ENCODE data around the gene NELL2.

Gene NELL2

GRCh38 chr12:44603701-44604100 lies 272.4 kb downstream of the NELL2 start:
- no peak for DNase-seq (ENCODE audit: low spot score)

- no peak for DNase-seq (ENCODE audit: low spot score)
Observed at GRCh38 chr12:44592626-44593025, 283.5 kb downstream of the NELL2 start.

DNA sequence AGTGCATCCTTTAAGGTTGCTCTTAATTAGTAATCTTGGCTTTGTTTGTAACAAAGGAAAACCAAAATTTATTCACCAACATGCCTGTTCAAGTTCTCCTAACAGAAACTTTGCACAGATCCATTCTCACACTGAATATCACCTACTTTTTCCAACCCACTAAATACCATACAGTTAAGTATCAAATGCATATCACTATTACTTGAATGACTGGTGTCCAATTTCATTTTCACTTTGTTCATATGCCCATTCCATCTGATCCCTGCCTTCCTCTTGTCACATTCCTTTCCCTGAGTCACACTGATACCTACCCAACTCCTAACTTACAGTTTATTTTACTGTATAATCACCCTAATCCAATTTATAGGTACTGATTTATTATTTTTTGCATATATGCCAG lies 286.4 kb downstream of the NELL2 start:
- DNase-seq (ENCODE audit: low spot score): no peak

DNA sequence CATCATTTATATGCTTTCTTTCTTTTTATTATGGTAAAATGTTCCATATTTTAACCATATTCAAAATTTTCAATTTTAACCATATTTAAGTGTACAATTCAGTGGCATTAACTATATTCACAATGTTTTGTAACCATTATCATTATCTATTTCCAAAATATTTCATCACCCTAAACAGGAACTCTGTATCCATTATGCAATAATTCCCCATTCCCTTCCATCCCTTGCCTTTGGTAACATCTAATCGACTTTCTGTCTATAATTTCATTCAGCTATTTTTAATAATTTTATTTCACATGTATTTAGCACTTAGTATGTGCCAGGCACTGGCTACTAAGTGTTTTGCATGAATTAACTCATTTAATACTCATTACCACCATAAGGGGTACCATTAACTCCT lies 287.5 kb downstream of the NELL2 start:
- DNase-seq (ENCODE audit: low spot score): no peak

DNA sequence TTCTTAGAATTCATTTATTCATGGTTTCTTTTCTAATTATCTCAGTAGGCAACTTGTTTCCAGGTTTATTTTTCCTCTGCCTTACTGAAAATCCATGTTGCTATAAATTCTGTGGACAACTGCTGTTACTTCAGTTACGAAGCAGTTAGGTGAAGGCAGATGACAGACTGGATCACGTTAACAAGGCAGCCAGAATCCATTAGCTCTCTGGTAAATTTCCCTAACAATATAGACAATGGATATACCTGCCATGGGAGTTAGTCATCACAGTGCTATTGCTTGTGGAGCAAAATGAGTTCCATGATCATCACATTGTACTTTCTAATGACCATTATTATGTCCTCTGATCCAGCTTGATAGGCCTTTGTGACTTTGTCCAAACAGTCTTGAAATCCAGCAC lies 291.5 kb downstream of the NELL2 start:
- no peak for DNase-seq (ENCODE audit: low spot score)

- DNase-seq (ENCODE audit: low spot score): no peak
Observed at GRCh38 chr12:44582521-44582920, 293.6 kb downstream of the NELL2 start.

DNA sequence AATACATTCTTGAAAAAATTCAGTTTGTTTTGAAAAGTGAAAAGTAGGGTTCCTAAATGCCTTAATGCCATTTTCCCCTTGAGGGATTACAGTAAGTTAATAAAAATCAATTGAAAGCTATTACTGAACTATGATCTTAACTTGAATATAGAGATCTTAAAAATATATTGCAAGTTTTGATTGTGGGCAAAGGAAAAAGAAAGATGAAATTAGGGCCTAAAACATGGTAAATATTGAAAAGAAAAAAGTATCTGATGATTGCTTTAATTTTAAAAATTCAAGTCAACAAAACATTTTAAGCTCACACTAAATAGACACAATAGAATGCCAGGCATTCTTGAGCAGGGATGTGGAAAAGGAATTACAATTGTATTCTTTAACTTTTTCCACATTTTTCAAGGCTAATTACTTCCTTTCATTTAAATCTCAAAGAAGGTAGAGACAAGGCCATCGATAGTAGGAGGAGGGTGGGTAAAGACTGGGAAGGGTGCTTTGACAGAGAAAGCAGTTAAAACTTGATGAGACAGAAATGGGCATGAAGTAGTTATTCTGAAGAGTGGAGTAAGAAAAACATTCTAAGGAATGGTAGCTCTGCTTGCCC lies 294.4 kb downstream of the NELL2 start:
- DNase-seq (ENCODE audit: low spot score): no peak

DNA sequence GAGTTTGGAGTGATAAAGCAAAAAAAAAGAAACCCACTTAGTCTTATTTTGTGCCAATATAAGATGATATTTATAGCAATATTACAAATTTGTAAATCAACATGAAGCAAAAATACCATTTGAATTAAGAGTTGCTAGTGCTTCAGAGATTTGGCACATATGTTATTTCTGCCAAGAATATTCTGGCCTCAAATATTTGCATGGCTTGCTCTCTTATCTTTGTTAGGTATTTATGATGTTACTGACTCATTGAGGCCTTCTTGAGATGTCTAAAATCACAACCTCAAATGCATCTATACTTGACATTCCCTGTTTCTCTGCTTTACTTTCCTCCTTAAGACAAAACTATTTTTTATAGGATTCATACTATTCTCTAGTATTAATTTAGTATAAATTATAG lies 301.5 kb downstream of the NELL2 start:
- no peak for DNase-seq (ENCODE audit: low spot score)

DNA sequence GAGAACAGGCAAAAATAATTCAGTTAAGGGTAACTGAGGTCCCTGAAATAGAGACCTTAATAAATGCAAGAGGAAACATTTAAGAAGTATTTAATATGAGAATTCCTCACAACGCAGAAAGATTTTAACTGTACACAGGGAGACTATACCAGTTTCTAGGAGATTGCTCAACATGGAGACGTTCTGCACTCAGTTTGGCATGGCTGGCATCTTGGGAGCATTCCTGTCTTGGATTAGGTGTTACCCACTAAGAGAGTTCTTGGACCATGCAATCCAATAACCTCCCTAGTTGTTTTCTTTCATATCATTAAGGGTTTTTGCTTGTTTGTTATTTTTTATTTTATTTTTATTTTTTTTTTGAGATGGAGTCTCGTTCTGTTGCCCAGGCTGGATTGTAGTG lies 302.4 kb downstream of the NELL2 start:
- no peak for DNase-seq (ENCODE audit: low spot score)

DNA sequence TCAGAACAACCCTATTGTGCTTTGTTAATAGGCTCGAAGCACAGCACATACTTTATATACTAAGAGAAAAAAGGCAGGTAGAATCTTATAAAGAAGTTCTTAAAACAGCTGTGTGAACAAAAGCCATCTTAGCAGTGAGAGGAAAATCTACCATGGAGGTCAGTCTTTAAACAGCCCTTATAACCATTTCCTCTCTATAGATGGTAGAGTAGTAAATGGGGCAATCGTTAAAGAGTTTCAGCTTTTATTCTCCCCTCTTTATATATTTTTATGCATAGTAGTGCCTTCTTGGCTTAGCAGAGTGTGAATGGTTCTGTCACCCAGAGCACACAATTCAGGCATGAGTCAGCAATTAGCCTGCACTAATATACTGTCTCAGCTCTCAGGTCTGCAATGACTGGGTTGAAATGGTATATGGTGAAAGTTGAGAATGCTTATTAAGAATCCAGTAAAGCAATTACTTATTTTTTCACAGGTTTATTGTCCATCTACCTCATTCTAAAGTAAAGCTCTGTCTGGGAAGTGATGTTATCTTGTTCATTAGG lies 305.0 kb downstream of the NELL2 start:
- DNase-seq (ENCODE audit: low spot score): no peak

DNA sequence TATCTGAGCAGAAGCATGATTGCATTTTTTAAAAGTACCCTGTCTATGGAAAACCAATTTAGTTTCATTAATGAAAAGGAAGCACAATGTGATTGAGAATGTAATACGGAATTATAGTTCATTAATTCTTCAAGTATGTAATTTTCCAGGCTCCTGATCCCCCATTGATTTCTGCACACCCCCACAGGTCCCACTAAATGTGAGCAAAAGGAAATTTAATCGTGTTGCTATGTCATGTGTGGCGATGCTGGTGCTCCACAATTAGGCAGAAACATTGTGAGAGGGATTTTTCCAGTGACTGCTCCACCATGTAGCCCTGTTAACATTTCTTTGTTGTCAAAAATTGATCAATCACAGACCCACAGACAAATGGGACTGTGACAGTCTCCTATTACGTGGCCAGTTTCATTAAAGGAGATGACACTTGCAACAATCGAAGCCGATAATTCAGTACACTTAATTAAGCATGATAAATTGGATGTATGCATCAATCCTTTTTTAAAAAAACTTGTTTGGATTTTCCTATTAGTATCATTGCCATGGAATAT lies 306.0 kb downstream of the NELL2 start:
- no peak for DNase-seq (ENCODE audit: low spot score)

DNA sequence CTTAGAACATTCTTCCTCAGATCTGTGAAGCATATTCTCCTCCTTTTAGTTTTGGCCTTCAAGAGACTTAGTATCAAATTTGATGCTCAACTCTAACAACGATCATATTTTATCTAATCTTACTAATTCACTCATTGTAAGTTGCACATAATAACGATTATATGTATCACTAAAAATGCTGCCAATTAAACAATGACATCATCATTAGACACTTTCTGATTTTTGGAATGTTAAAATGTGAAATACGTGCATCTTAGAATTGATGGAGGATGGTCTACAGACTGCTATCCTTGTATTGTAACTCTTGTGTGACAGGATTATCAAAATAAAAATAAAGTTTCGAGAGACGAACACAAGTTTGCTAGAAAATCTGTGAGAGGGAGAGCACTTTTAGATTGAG lies 311.0 kb downstream of the NELL2 start:
- no peak for DNase-seq (ENCODE audit: low spot score)

GRCh38 chr12:44563486-44563885 lies 312.6 kb downstream of the NELL2 start:
- DNase-seq (ENCODE audit: low spot score): no peak

- DNase-seq (ENCODE audit: low spot score): no peak
Observed at GRCh38 chr12:44558340-44559100, 317.6 kb downstream of the NELL2 start.

- no peak for DNase-seq (ENCODE audit: low spot score)
Observed at GRCh38 chr12:44555454-44555853, 320.7 kb downstream of the NELL2 start.

DNA sequence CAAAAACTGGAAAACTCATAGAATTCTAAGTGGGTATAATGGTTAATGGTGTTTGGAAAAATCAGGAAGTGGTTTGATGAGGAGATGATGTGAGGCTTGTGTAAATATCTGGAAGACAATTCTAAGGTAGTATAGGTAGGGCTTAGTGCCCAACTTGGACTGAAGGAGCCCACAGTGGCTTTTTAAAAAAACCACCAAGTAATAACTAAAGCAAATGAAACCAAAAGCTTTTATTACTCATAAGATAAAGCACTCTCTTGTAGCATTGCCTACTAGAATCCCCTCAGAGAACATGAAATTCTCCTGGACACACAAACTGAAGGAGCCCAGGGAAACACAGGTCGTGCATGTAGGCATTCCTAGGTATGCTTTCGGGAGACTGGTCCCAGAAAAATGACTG lies 324.5 kb downstream of the NELL2 start:
- DNase-seq (ENCODE audit: low spot score): no peak

GRCh38 chr12:44550377-44550776 lies 325.7 kb downstream of the NELL2 start:
- DNase-seq (ENCODE audit: low spot score): no peak

DNA sequence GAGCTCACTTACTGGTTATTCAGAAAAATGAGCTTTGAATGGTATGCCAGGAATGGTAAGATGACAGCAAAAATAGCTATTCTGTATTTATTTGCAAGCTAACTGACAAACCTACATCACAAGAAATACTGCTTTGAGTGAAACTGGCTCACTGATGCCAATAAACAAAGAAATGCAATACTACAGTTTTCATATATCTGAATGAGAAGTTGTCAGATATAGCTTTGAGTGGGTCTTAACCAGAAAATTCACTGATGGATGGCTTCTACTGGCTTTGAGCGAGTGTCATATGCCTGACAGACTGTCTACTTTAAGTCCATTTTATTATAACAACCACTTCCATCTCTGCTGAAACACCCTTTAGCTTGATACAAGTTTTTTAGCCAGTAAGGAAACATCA lies 330.1 kb downstream of the NELL2 start:
- DNase-seq (ENCODE audit: low spot score): no peak

- no peak for DNase-seq (ENCODE audit: low spot score)
Observed at GRCh38 chr12:44544018-44544417, 332.1 kb downstream of the NELL2 start.

- DNase-seq (ENCODE audit: low spot score): no peak
Observed at GRCh38 chr12:44542716-44543115, 333.4 kb downstream of the NELL2 start.

GRCh38 chr12:44537354-44537753 lies 338.8 kb downstream of the NELL2 start:
- no peak for DNase-seq (ENCODE audit: low spot score)

- DNase-seq (ENCODE audit: low spot score): no peak
Observed at GRCh38 chr12:44532940-44533339, 343.2 kb downstream of the NELL2 start.

GRCh38 chr12:44531320-44531971 lies 344.7 kb downstream of the NELL2 start:
- no peak for DNase-seq (ENCODE audit: low spot score)

Measured in HuH-7.5 (cell line).